ENCODE measurements around the gene DAGLA.

- no peak for TF ChIP-seq CTCF (conservative IDR thresholded peaks at IDR 0.05; ENCODE audit: low read depth, low read length)
- TF ChIP-seq EZH2 (IDR thresholded peaks at IDR 0.05; ENCODE audit: borderline replicate concordance, low read depth, low read length, poor library complexity, severe bottlenecking) = no peak
These were observed 47.2 kb downstream of the DAGLA start for GRCh38 chr11:61727401-61727811.
